Bronchial epithelial cell (primary cell): ENCODE data around the gene GAS7. TPM values are rescaled to one million over a fixed set of nuclear protein-coding genes. Genes with fewer than 3 reads are reported as not detected.

Experiments
- DNase-seq: peaks from one replicate; pipeline ENCODE4 v3.0.0-alpha.2; 2010; ENCODE audit warnings: low read depth
- FAIRE-seq: peaks from 2 replicates; lab custom pipeline; 2011; peaks lifted over from hg19 to GRCh38; lab: Jason Lieb, UNC
- H3K27me3 ChIP-seq: 2 replicates; pipeline ENCODE4 v1.5.1; 2011; ENCODE audit warnings: low read length; ENCODE audit not compliant: control insufficient read depth, insufficient read depth
- H3K36me3 ChIP-seq: 2 replicates; pipeline ENCODE4 v1.5.1; 2011; ENCODE audit warnings: low read length; ENCODE audit not compliant: control insufficient read depth, insufficient read depth
- H3K4me3 ChIP-seq: 2 replicates; pipeline ENCODE4 v1.5.1; 2011; ENCODE audit warnings: mild to moderate bottlenecking, low read depth, low read length, control low read depth
- CTCF ChIP-seq: IDR thresholded peaks from 2 replicates; pipeline ENCODE4 v1.5.1; 2011; ENCODE audit warnings: mild to moderate bottlenecking, moderate library complexity, low read length, control low read depth, inconsistent platforms; ENCODE audit not compliant: insufficient read depth, severe bottlenecking
- total RNA-seq: library from RNA; depleted of rRNA; stranded (reverse); fragments of >200 nt; gene quantifications from 2 replicates; pipeline ENCODE4 v1.2.1, GENCODE V29; 2014

GAS7 gene
- total RNA-seq, 1 donor from 2014 or later: 1.1 TPM

- TF ChIP-seq CTCF: no peak
- FAIRE-seq (no peak), DNase-seq (no peak)
- H3K4me3 ChIP-seq: no peak overlapping the region
- no peaks in the 10 kb centered on the region for H3K27me3 ChIP-seq
- no peaks in the 10 kb centered on the region for H3K36me3 ChIP-seq
Measured at GRCh38 chr17:10193632-10194031, 4.8 kb downstream of the GAS7 start.

GRCh38 chr17:10192972-10193371 is 5.4 kb downstream of the GAS7 start:
- Histone ChIP-seq H3K27me3 (no peaks in the 10 kb centered on the region), H3K36me3 (no peaks in the 10 kb centered on the region), H3K4me3 (no peak overlapping the region)
- no peak for FAIRE-seq
- no peak for TF ChIP-seq CTCF
- no peak for DNase-seq

GRCh38 chr17:10192461-10192860 is 5.9 kb downstream of the GAS7 start:
- FAIRE-seq (no peak), DNase-seq (no peak)
- no peaks in the 10 kb centered on the region for H3K36me3 ChIP-seq
- TF ChIP-seq CTCF: no peak
- no peak overlapping the region for H3K4me3 ChIP-seq
- H3K27me3 ChIP-seq: no peaks in the 10 kb centered on the region

- H3K36me3 ChIP-seq: no peaks in the 10 kb centered on the region
- FAIRE-seq: no peak
Measured at GRCh38 chr17:10187456-10187855, 10.9 kb downstream of the GAS7 start.

GRCh38 chr17:10186771-10187410 is 11.5 kb downstream of the GAS7 start:
- peak; percentile 23 for FAIRE-seq
- no peak for TF ChIP-seq CTCF
- Histone ChIP-seq H3K4me3 (no peak overlapping the region), H3K36me3 (no peaks in the 10 kb centered on the region), H3K27me3 (no peaks in the 10 kb centered on the region)
- no peak for DNase-seq

More at GRCh38 chr17:10187456-10187855, 10.9 kb downstream of the GAS7 start:
- no peak for DNase-seq
- no peak for TF ChIP-seq CTCF
- H3K27me3 ChIP-seq: no peaks in the 10 kb centered on the region
- no peak overlapping the region for H3K4me3 ChIP-seq
